B cell (primary cell): ENCODE results near the gene ALG9. TPM values are rescaled to one million over a fixed set of nuclear protein-coding genes. Genes with fewer than 3 reads are reported as not detected.

Experiments
- ATAC-seq: fragments of 200-7000 bp; cut with Tn5 transposase; one replicate; pipeline ENCODE4 v1.10.0; 2021; ENCODE audit warnings: low read depth, mild to moderate bottlenecking, moderate number of reproducible peaks, moderate library complexity
- CTCF ChIA-PET: fragments of 350-600 bp; sonication (Branson Sonifier 250); formaldehyde crosslinking; loops from one replicate; lab custom pipeline; 2021; ENCODE audit warnings: antibody characterized with exemption, inconsistent platforms; lab: Charles Lee
- POLR2A ChIA-PET: fragments of 350-600 bp; sonication (Branson Sonifier 250); formaldehyde crosslinking; loops from one replicate; lab custom pipeline; 2021; ENCODE audit warnings: antibody characterized with exemption; lab: Charles Lee
- DNase-seq: peaks from one replicate; pipeline ENCODE4 v3.0.0; 2013
- H2AFZ ChIP-seq: 2 replicates; pipeline ENCODE4 v1.6.1; 2012; ENCODE audit warnings: mild to moderate bottlenecking, low read depth, low read length; ENCODE audit not compliant: insufficient read depth, poor library complexity, severe bottlenecking
- H3K27ac ChIP-seq, 2 donors: 1 replicate in 1 of 2; 2 replicates in 1 of 2; pipeline ENCODE4 v1.5.1; 2012 to 2013; ENCODE audit warnings: low read length in 2 of 2, mild to moderate bottlenecking in 2 of 2, moderate library complexity in 1 of 2
- H3K27me3 ChIP-seq, 4 experiments: fragments of 200-600 bp in 1 of 4; sonication (generic) in 1 of 4; replicated peaks in 1 of 4; 1 replicate in 2 of 4; 2 replicates in 2 of 4; pipeline versions ENCODE4 v1.6.1 to v1.7.0; 2013 to 2016; ENCODE audit warnings: low read length in 3 of 4, mild to moderate bottlenecking in 2 of 4, mixed read lengths in 1 of 4, moderate library complexity in 1 of 4; ENCODE audit not compliant: insufficient read depth in 4 of 4, control insufficient read depth in 3 of 4; ENCODE audit errors: control extremely low read depth in 1 of 4
- H3K36me3 ChIP-seq, 2 experiments: replicated peaks in 1 of 2; 1 replicate in 1 of 2; 2 replicates in 1 of 2; pipeline versions ENCODE4 v1.6.1 to v1.7.1; 2013; ENCODE audit warnings: low read length in 1 of 2; ENCODE audit not compliant: insufficient read depth in 2 of 2, control insufficient read depth in 1 of 2; ENCODE audit errors: control extremely low read depth in 1 of 2, extremely low read depth in 1 of 2
- H3K4me1 ChIP-seq, 2 donors: fragments of 200-600 bp in 1 of 2; sonication (generic) in 1 of 2; 1 replicate in 1 of 2; 2 replicates in 1 of 2; pipeline versions ENCODE4 v1.5.1 to v1.6.1; 2013 to 2017; ENCODE audit warnings: low read length in 2 of 2; ENCODE audit not compliant: control insufficient read depth in 2 of 2, insufficient read depth in 2 of 2
- H3K4me2 ChIP-seq: replicated peaks from 2 replicates; pipeline ENCODE3; 2012; ENCODE audit warnings: mild to moderate bottlenecking, low read depth, low read length; ENCODE audit not compliant: poor library complexity, severe bottlenecking
- H3K4me3 ChIP-seq, 5 experiments: fragments of 200-600 bp in 1 of 5; sonication (generic) in 1 of 5; 1 replicate in 3 of 5; 2 replicates in 2 of 5; pipeline versions ENCODE4 v1.5.1 to v1.7.0; 2011 to 2016; ENCODE audit warnings: low read length in 4 of 5, mild to moderate bottlenecking in 4 of 5, low read depth in 2 of 5, control low read depth in 1 of 5, moderate library complexity in 1 of 5; ENCODE audit not compliant: insufficient read depth in 1 of 5; ENCODE audit errors: control extremely low read depth in 1 of 5, extremely low read depth in 1 of 5
- H3K79me2 ChIP-seq: fragments of 200-600 bp; sonication (generic); one replicate; pipeline ENCODE4 v1.6.0; 2016; ENCODE audit warnings: low read length; ENCODE audit not compliant: control insufficient read depth, insufficient read depth
- H3K9ac ChIP-seq: fragments of 200-600 bp; sonication (generic); 2 replicates; pipeline ENCODE4 v1.6.1; 2017; ENCODE audit warnings: mild to moderate bottlenecking, low read length, moderate library complexity
- H3K9me3 ChIP-seq, 3 donors: one replicate each; pipeline versions ENCODE4 v1.6.1 to v1.7.1; 2013; ENCODE audit warnings: low read length in 2 of 3; ENCODE audit not compliant: control insufficient read depth in 2 of 3, insufficient read depth in 1 of 3; ENCODE audit errors: control extremely low read depth in 1 of 3
- H4K20me1 ChIP-seq: 2 replicates; pipeline ENCODE4 v1.6.0; 2012; ENCODE audit warnings: mild to moderate bottlenecking, low read length; ENCODE audit not compliant: insufficient read depth, control insufficient read depth, poor library complexity, severe bottlenecking
- H3K27ac Mint-ChIP-seq: one replicate; pipeline ENCODE4 v1.8.0; 2021; ENCODE audit warnings: mixed read lengths
- H3K27me3 Mint-ChIP-seq: one replicate; pipeline ENCODE4 v1.8.0; 2021; ENCODE audit warnings: mixed read lengths
- H3K4me1 Mint-ChIP-seq: one replicate; pipeline ENCODE4 v1.8.0; 2021; ENCODE audit warnings: mixed read lengths
- H3K4me3 Mint-ChIP-seq: one replicate; pipeline ENCODE4 v1.8.0; 2021; ENCODE audit warnings: mixed read lengths
- H3K9me3 Mint-ChIP-seq: one replicate; pipeline ENCODE4 v1.8.0; 2022; ENCODE audit warnings: mixed read lengths; ENCODE audit not compliant: insufficient read depth
- CTCF ChIP-seq: fragments of 200-600 bp; IDR thresholded peaks from one replicate; pipeline ENCODE4 v1.8.0; 2022; ENCODE audit warnings: antibody characterized with exemption, mild to moderate bottlenecking
- EZH2 ChIP-seq: IDR thresholded peaks from 2 replicates; pipeline ENCODE4 v1.6.1; 2012; ENCODE audit warnings: borderline replicate concordance, low read depth, mild to moderate bottlenecking, moderate library complexity, low read length; ENCODE audit not compliant: insufficient read depth, poor library complexity, severe bottlenecking
- WGBS: methylation state at CpG from one replicate; pipeline ENCODE4 v1.1.5; 2013; ENCODE audit warnings: missing lambda C conversion rate; ENCODE audit not compliant: insufficient coverage; 5-methylcytosine and 5-hydroxymethylcytosine counted together
- intact Hi-C: fragments of 100-400 bp; cut with micrococcal nuclease; formaldehyde crosslinking; loops from one replicate; pipeline ENCODE4 v1.10.0; 2022
- polyA plus RNA-seq: library from polyadenylated mRNA; depleted of rRNA; stranded (reverse); fragments of >200 nt; gene quantifications from 2 replicates; pipeline ENCODE4 v1.2.3, GENCODE V29; 2012
- total RNA-seq, 2 donors: library from RNA; stranded (reverse); fragments of 120-200 nt in 1 of 2; gene quantifications; 1 replicate in 1 of 2; 2 replicates in 1 of 2; pipeline versions ENCODE4 v1.2.3 to v1.2.4, GENCODE V29; 2013 to 2022

ALG9 gene
- total and polyA plus RNA-seq, 2 donors (not counting 1 experiment from before 2014, with no cell fraction given), result 21.2 to 29.9 TPM

- intact Hi-C loops, result loop anchor here (1.0 to 5.0 kb wide), 7 partner anchors 10 to 1054 kb away; partner anchors contain the start of genes ARHGAP20, CFAP68, FDXACB1 and POU2AF1
- Histone ChIP-seq H3K27ac (peak overlapping the region in 1 of 2 donors; percentile 77), H3K79me2 (peaks cover 28% of the 10 kb centered on the region), H3K36me3 (peaks cover 2 to 8% of the 10 kb centered on the region in 2 experiments), H3K4me1 (peaks cover 9 to 16% of the 10 kb centered on the region in 2 donors), H3K9ac (peak overlapping the region; percentile 89), H3K27me3 (no peaks in the 10 kb centered on the region), H3K4me3 (peak overlapping the region; percentile 74 to 97 (median 90)), H3K9me3 (no peaks in the 10 kb centered on the region), H4K20me1 (no peaks in the 10 kb centered on the region), H2AFZ (peak overlapping the region; percentile 94), H3K4me2 (peak overlapping the region; percentile 84)
- TF ChIP-seq CTCF, result no peak
- TF ChIP-seq EZH2, result no peak
- 3% methylated on average over 6 of the region's 7 CpGs for WGBS
- Mint-ChIP-seq H3K4me1 (peaks cover 37% of the 10 kb centered on the region), H3K9me3 (no peaks in the 10 kb centered on the region), H3K27me3 (no peaks in the 10 kb centered on the region), H3K4me3 (peak overlapping the region; percentile 100), H3K27ac (peak overlapping the region; percentile 97)
- ATAC-seq (no peak), DNase-seq (no peak)
- CTCF ChIA-PET, result interaction anchor here (0.6 to 6.6 kb wide), 8 partner anchors 11 to 326 kb away, joined by 3 to 114 read pairs (median 4); no protein-coding TSS in a partner anchor
- POLR2A ChIA-PET, result interaction anchor here (1.0 kb wide), 1 partner anchor 164 kb away, joined by 5 read pairs; the partner anchor contains the start of gene SIK2
Observed at GRCh38 chr11:111766834-111767142, 104.6 kb downstream of the ALG9 start.
